OCI-LY1 (cell line): Measurements from ENCODE around the gene E4F1.
A peak's percentile ranks its signal among the peaks of the same experiment; 100 is the strongest.

Experiments
- H2AFZ ChIP-seq: fragments of 200-600 bp; sonication (generic), shearing (Covaris generic); 2 replicates; pipeline ENCODE4 v1.6.0; 2014; ENCODE audit warnings: antibody characterized with exemption, mild to moderate bottlenecking, low read length
- H3F3A ChIP-seq: fragments of 200-600 bp; sonication (generic), shearing (Covaris generic); 2 replicates; pipeline ENCODE4 v1.6.0; 2014; ENCODE audit warnings: mild to moderate bottlenecking, antibody characterized with exemption, low read length, moderate library complexity; ENCODE audit not compliant: insufficient read depth
- H3K27ac ChIP-seq: fragments of 200-600 bp; sonication (generic); 2 replicates; pipeline ENCODE4 v1.5.1; 2014; ENCODE audit warnings: low read length, mixed run types, mild to moderate bottlenecking, low read depth; ENCODE audit not compliant: poor library complexity, severe bottlenecking
- H3K27me3 ChIP-seq: fragments of 200-600 bp; sonication (generic); 2 replicates; pipeline ENCODE4 v1.6.0; 2014; ENCODE audit warnings: antibody characterized with exemption, mild to moderate bottlenecking, low read length, moderate library complexity; ENCODE audit not compliant: insufficient read depth
- H3K36me3 ChIP-seq: fragments of 200-600 bp; sonication (generic); 2 replicates; pipeline ENCODE4 v1.6.1; 2014; ENCODE audit warnings: mild to moderate bottlenecking, antibody characterized with exemption, low read length, moderate library complexity, mixed read lengths; ENCODE audit not compliant: insufficient read depth
- H3K4me1 ChIP-seq: fragments of 200-600 bp; sonication (generic); 2 replicates; pipeline ENCODE4 v1.5.1; 2014; ENCODE audit warnings: mild to moderate bottlenecking, low read length, moderate library complexity; ENCODE audit not compliant: insufficient read depth, severe bottlenecking
- H3K4me2 ChIP-seq: fragments of 200-600 bp; sonication (generic), shearing (Covaris generic); 2 replicates; pipeline ENCODE4 v1.6.1; 2014; ENCODE audit warnings: low read length
- H3K4me3 ChIP-seq: fragments of 200-600 bp; sonication (generic); 2 replicates; pipeline ENCODE4 v1.5.1; 2014; ENCODE audit warnings: low read length, low read depth, mild to moderate bottlenecking, mixed read lengths; ENCODE audit not compliant: poor library complexity, severe bottlenecking
- H3K79me2 ChIP-seq: fragments of 200-600 bp; shearing (Covaris generic); 2 replicates; pipeline ENCODE4 v1.6.1; 2016; ENCODE audit warnings: mixed run types, low read length, mixed read lengths; ENCODE audit not compliant: insufficient read depth
- H3K9ac ChIP-seq: fragments of 200-600 bp; sonication (generic), shearing (Covaris generic); 2 replicates; pipeline ENCODE4 v1.6.1; 2014; ENCODE audit warnings: mild to moderate bottlenecking, low read length, mixed read lengths
- H3K9me2 ChIP-seq: fragments of 200-600 bp; sonication (generic), shearing (Covaris generic); 2 replicates; pipeline ENCODE4 v1.6.1; 2014; ENCODE audit warnings: low read depth, mild to moderate bottlenecking, low read length, mixed read lengths
- H3K9me3 ChIP-seq: fragments of 200-600 bp; shearing (Covaris generic); 2 replicates; pipeline ENCODE4 v1.6.1; 2014; ENCODE audit warnings: low read length, mixed read lengths
- H4K20me1 ChIP-seq: fragments of 200-600 bp; sonication (generic), shearing (Covaris generic); 2 replicates; pipeline ENCODE4 v1.6.0; 2016; ENCODE audit warnings: mild to moderate bottlenecking, low read length; ENCODE audit not compliant: insufficient read depth
- CTCF ChIP-seq: fragments of 200-600 bp; sonication (generic), shearing (Covaris generic); IDR thresholded peaks from 2 replicates; pipeline ENCODE4 v1.5.1; 2017; ENCODE audit warnings: mild to moderate bottlenecking, antibody characterized with exemption, low read length, moderate library complexity, mixed read lengths
- EZH2 ChIP-seq: fragments of 200-600 bp; sonication (generic), shearing (Covaris generic); IDR thresholded peaks from 2 replicates; pipeline ENCODE4 v1.8.0; 2017; ENCODE audit warnings: borderline replicate concordance, mixed run types, mild to moderate bottlenecking, antibody characterized with exemption, low read length, moderate library complexity, mixed read lengths

E4F1 gene

GRCh38 chr16:2210386-2211365, 12.7 kb upstream of the E4F1 start, which contains the start of gene BRICD5:
TSS of gene BRICD5 (minus strand) at chr16:2210863. CDS start at chr16:2210833, 30 bp downstream.
- TF ChIP-seq EZH2 (no peak), CTCF (no peak)
- Histone ChIP-seq H3K4me3 (no peak within 1 kb of the TSS), H3K27me3 (no peaks in the 10 kb centered on the region), H3K27ac (peak within 1 kb of the TSS; percentile 22), H3K36me3 (peaks cover 33% of the 10 kb centered on the region; the same call in 1 of the 2 replicates), H3K4me1 (peaks cover 36% of the 10 kb centered on the region), H3K4me2 (peak within 1 kb of the TSS; percentile 100; the same call in 1 of the 2 replicates), H3K79me2 (peaks cover 6% of the 10 kb centered on the region), H4K20me1 (no peaks in the 10 kb centered on the region), H3F3A (no peaks in the 10 kb centered on the region; the same call in 1 of the 2 replicates), H3K9me2 (no peaks in the 10 kb centered on the region), H3K9me3 (no peaks in the 10 kb centered on the region), H3K9ac (no peak within 1 kb of the TSS; the same call in 1 of the 2 replicates), H2AFZ (no peak within 1 kb of the TSS)

GRCh38 chr16:2211923-2212347, 11.5 kb upstream of the E4F1 start:
- Histone ChIP-seq H3K4me2 (peak overlapping the region; percentile 100; the same call in 1 of the 2 replicates), H3K27ac (peak overlapping the region; percentile 22), H3K36me3 (peaks cover 33% of the 10 kb centered on the region; the same call in 1 of the 2 replicates), H3K9ac (no peak overlapping the region; the same call in 1 of the 2 replicates), H3K4me1 (peaks cover 33% of the 10 kb centered on the region), H3K79me2 (peaks cover 6% of the 10 kb centered on the region), H3K27me3 (no peaks in the 10 kb centered on the region), H4K20me1 (no peaks in the 10 kb centered on the region), H3F3A (peaks cover 6% of the 10 kb centered on the region), H3K4me3 (peak overlapping the region; percentile 90), H3K9me3 (no peaks in the 10 kb centered on the region), H3K9me2 (no peaks in the 10 kb centered on the region), H2AFZ (no peak overlapping the region)
- TF ChIP-seq CTCF (no peak), EZH2 (no peak)

DNA sequence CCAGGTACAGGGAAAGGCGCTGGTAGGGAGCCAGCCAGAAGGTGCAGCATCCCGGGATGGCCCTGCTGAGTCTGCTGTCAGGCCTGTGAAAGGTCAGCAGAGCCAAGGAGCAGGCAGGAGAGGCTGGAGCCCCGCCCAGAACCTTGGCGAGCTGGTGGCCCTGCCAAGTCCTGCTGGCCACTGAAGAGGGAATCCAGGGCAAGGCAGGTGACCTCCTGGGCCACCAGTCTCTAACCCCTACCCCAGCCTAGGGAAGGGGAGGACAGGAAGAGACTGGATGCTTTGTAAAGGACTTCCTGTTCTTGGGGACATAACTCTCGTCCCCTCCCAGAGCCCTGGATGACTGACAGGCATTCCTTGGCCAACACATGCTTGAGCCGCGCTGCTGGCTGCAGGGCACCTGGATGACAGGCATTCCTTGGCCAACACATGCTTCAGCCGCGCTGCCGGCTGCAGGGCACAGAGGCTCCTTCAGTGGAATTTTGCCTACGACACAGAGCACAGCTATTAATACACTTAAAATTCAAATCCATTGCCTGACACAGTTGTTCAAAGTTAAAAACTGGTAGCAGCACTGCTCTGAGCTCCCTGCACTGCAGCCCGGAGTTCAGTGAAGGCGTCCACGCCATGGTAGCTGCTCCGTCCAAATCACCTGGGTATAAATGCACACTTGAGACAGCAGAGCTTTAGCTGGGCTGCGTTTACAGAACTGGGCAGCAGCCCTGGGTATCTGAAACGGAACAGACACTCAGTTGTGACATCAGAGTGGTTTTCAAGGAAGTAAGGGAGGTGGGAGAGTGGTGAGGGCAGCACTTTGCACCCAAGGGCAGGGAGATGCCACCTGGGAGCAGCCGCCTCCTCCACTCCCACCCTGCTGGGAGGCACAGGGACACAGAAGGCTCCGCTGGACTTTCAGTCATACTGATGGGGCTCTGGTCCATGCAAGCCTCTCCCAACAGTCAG, 10.7 kb upstream of the E4F1 start:
- H2AFZ ChIP-seq = no peak overlapping the region
- peak overlapping the region; percentile 22 for H3K27ac ChIP-seq
- H3K36me3 ChIP-seq = peaks cover 26% of the 10 kb centered on the region; the same call in 1 of the 2 replicates
- no peak for TF ChIP-seq EZH2
- TF ChIP-seq CTCF = no peak
- H3K4me2 ChIP-seq = peak overlapping the region; percentile 100
- no peaks in the 10 kb centered on the region for H3K27me3 ChIP-seq
- H4K20me1 ChIP-seq = no peaks in the 10 kb centered on the region
- H3K79me2 ChIP-seq = peaks cover 6% of the 10 kb centered on the region
- H3K4me1 ChIP-seq = peaks cover 30% of the 10 kb centered on the region
- H3F3A ChIP-seq = peaks cover 6% of the 10 kb centered on the region
- peak overlapping the region; percentile 84 for H3K9ac ChIP-seq
- no peaks in the 10 kb centered on the region for H3K9me3 ChIP-seq
- no peaks in the 10 kb centered on the region for H3K9me2 ChIP-seq
- H3K4me3 ChIP-seq = peak overlapping the region; percentile 90
